GM18870 (cell line): ENCODE measurements around the gene KAT5.
"Not testable (repeated sequence)": the region's sequence is repeated elsewhere in the genome, so short reads cannot be mapped to it uniquely, and the experiment has no call there.

Source experiments
- ATAC-seq: cut with Tn5 transposase; IDR thresholded peaks from one replicate; pipeline ENCODE4 v1.9.1; 2021; ENCODE audit warnings: moderate library complexity; ENCODE audit not compliant: unreplicated experiment

The KAT5 gene

GRCh38 chr11:65743681-65744025 is 31.6 kb downstream of the KAT5 start:
- ATAC-seq, result no peak

- no peak for ATAC-seq
These were observed 32.1 kb downstream of the KAT5 start for GRCh38 chr11:65744026-65744698.

- ATAC-seq, result no peak
These were observed 32.6 kb downstream of the KAT5 start for GRCh38 chr11:65744699-65745042.

- ATAC-seq, result no peak
These were observed 33.0 kb downstream of the KAT5 start for GRCh38 chr11:65745049-65745448.

- not testable (repeated sequence) for ATAC-seq
These were observed 50.1 kb downstream of the KAT5 start for GRCh38 chr11:65762169-65762568.

GRCh38 chr11:65762816-65763215 is 50.8 kb downstream of the KAT5 start:
- not testable (repeated sequence) for ATAC-seq

GRCh38 chr11:65764434-65764833 is 52.4 kb downstream of the KAT5 start:
- ATAC-seq, result no peak

GRCh38 chr11:65766535-65766934 is 54.5 kb downstream of the KAT5 start:
- no peak for ATAC-seq

- ATAC-seq, result no peak
These were observed 55.4 kb downstream of the KAT5 start for GRCh38 chr11:65767406-65767805.

- ATAC-seq, result not testable (repeated sequence)
These were observed 55.8 kb downstream of the KAT5 start for GRCh38 chr11:65767806-65768205.
